ENCODE results near the gene SUB1.

DNA sequence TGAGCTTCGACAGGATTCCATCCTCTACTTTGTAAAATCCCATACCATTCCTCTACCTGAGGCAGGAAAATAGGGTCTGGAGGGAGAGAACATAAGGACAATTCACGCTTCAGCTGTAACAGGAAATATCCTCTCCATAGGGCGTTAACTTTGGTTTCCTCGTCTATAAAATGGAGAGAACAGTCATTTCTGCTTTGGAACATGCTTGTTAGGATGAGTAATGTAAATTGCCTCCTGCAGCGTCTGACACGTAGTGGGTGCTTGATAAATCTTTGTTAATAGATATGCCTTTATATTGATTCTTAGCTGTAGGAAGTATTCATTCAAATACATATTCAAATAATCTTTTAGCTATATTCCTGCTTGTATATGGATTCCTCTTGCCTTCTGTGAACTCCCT lies 711 bp upstream of the SUB1 start:
- TF ChIP-seq RAD21 (conservative IDR thresholded peaks at IDR 0.05) = no peak
- TF ChIP-seq EP300 (conservative IDR thresholded peaks at IDR 0.05; ENCODE audit: poor library complexity, severe bottlenecking) = no peak
- no peak for TF ChIP-seq POLR2AphosphoS5 (IDR thresholded peaks at IDR 0.05)
- TF ChIP-seq, protein P1, sequence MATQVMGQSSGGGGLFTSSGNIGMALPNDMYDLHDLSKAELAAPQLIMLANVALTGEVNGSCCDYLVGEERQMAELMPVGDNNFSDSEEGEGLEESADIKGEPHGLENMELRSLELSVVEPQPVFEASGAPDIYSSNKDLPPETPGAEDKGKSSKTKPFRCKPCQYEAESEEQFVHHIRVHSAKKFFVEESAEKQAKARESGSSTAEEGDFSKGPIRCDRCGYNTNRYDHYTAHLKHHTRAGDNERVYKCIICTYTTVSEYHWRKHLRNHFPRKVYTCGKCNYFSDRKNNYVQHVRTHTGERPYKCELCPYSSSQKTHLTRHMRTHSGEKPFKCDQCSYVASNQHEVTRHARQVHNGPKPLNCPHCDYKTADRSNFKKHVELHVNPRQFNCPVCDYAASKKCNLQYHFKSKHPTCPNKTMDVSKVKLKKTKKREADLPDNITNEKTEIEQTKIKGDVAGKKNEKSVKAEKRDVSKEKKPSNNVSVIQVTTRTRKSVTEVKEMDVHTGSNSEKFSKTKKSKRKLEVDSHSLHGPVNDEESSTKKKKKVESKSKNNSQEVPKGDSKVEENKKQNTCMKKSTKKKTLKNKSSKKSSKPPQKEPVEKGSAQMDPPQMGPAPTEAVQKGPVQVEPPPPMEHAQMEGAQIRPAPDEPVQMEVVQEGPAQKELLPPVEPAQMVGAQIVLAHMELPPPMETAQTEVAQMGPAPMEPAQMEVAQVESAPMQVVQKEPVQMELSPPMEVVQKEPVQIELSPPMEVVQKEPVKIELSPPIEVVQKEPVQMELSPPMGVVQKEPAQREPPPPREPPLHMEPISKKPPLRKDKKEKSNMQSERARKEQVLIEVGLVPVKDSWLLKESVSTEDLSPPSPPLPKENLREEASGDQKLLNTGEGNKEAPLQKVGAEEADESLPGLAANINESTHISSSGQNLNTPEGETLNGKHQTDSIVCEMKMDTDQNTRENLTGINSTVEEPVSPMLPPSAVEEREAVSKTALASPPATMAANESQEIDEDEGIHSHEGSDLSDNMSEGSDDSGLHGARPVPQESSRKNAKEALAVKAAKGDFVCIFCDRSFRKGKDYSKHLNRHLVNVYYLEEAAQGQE (IDR thresholded peaks at IDR 0.05; ENCODE audit: borderline replicate concordance) = no peak
- TF ChIP-seq, protein P2, sequence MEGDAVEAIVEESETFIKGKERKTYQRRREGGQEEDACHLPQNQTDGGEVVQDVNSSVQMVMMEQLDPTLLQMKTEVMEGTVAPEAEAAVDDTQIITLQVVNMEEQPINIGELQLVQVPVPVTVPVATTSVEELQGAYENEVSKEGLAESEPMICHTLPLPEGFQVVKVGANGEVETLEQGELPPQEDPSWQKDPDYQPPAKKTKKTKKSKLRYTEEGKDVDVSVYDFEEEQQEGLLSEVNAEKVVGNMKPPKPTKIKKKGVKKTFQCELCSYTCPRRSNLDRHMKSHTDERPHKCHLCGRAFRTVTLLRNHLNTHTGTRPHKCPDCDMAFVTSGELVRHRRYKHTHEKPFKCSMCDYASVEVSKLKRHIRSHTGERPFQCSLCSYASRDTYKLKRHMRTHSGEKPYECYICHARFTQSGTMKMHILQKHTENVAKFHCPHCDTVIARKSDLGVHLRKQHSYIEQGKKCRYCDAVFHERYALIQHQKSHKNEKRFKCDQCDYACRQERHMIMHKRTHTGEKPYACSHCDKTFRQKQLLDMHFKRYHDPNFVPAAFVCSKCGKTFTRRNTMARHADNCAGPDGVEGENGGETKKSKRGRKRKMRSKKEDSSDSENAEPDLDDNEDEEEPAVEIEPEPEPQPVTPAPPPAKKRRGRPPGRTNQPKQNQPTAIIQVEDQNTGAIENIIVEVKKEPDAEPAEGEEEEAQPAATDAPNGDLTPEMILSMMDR (IDR thresholded peaks at IDR 0.05; ENCODE audit: poor library complexity, severe bottlenecking) = no peak
- no peak for TF ChIP-seq MXI1 (conservative IDR thresholded peaks at IDR 0.05; ENCODE audit: poor library complexity, severe bottlenecking)
- TF ChIP-seq SMC3 (conservative IDR thresholded peaks at IDR 0.05; ENCODE audit: poor library complexity) = no peak
- TF ChIP-seq TAF1 (IDR thresholded peaks at IDR 0.05; ENCODE audit: low read depth) = no peak
- no peak for TF ChIP-seq EZH2 (IDR thresholded peaks at IDR 0.05; ENCODE audit: borderline replicate concordance, insufficient read depth, low read length, poor library complexity, severe bottlenecking)
